GM23338 (cell line): ENCODE measurements around the gene TAF4B.

Experiments
- CREB1 ChIP-seq: fragments of 250-450 bp; sonication (Bioruptor Pico); IDR thresholded peaks from 2 replicates; pipeline ENCODE4 v1.5.0; 2020; ENCODE audit warnings: low read depth, mild to moderate bottlenecking, moderate library complexity
- CTCF ChIP-seq, 2 experiments: fragments of 200-600 bp in 1 of 2; sonication (generic) in 1 of 2; conservative IDR thresholded peaks; 2 replicates each; pipeline versions ENCODE4 v1.5.1 to v1.6.1; 2016 to 2017; ENCODE audit warnings: antibody characterized with exemption in 2 of 2, low read depth in 2 of 2, mild to moderate bottlenecking in 2 of 2, moderate library complexity in 1 of 2
- EZH2 ChIP-seq: fragments of 200-600 bp; sonication (generic); IDR thresholded peaks from one replicate; pipeline ENCODE4 v1.8.0; 2017; ENCODE audit warnings: antibody characterized with exemption, mild to moderate bottlenecking, low read depth; ENCODE audit not compliant: unreplicated experiment
- EZH2phosphoT487 ChIP-seq: fragments of 200-600 bp; sonication (generic); IDR thresholded peaks from one replicate; pipeline ENCODE4 v1.8.1; 2018; ENCODE audit warnings: antibody characterized with exemption; ENCODE audit not compliant: unreplicated experiment
- POLR2AphosphoS5 ChIP-seq: IDR thresholded peaks from 2 replicates; pipeline ENCODE4 v1.6.1; 2016; ENCODE audit warnings: antibody characterized with exemption, low read depth
- REST ChIP-seq: IDR thresholded peaks from one replicate; pipeline ENCODE4 v1.6.1; 2018; ENCODE audit warnings: antibody characterized with exemption; ENCODE audit not compliant: unreplicated experiment

- TF ChIP-seq CTCF (conservative IDR thresholded peaks at IDR 0.05; ENCODE audit: low read depth in 2 of 2) (peak in 1 of 2 experiments; percentile 54; a peak in 3 of 4 replicates), EZH2 (no peak), POLR2AphosphoS5 (no peak), CREB1 (CRISPR knock-in tag) (no peak), EZH2phosphoT487 (no peak), REST (no peak)
Observed at GRCh38 chr18:26185267-26185666, 41.0 kb upstream of the TAF4B start.
